Sigmoid colon (tissue), 4 donors: ENCODE data around the gene DMRT1.

Experiments
- CTCF ChIP-seq, 4 experiments: fragments of 450-650 bp in 3 of 4; fragments of 200-600 bp in 1 of 4; IDR thresholded peaks; one replicate each; pipeline ENCODE4 v1.5.1; 2016 to 2019; ENCODE audit warnings: antibody characterized with exemption in 4 of 4, mild to moderate bottlenecking in 3 of 4, moderate library complexity in 2 of 4
- EP300 ChIP-seq, 4 donors: sonication (generic); formaldehyde crosslinking; IDR thresholded peaks; one replicate each; pipeline ENCODE4 v1.6.1; 2017; ENCODE audit warnings: antibody characterized with exemption in 4 of 4

GRCh38 chr9:843427-843785 lies 1.9 kb downstream of the DMRT1 start:
- no peak for TF ChIP-seq EP300 (IDR thresholded peaks at IDR 0.05)
- TF ChIP-seq CTCF (IDR thresholded peaks at IDR 0.05): no peak
